PFSK-1 (cell line): Measurements from ENCODE around the gene MPST.

ENCODE experiments used
- FOXP2 ChIP-seq: optimal IDR thresholded peaks from 2 replicates; pipeline ENCODE3; 2011; ENCODE audit warnings: borderline replicate concordance, control low read depth, inconsistent platforms; ENCODE audit not compliant: insufficient read depth; ENCODE audit errors: extremely low read length, extremely low read depth
- POLR2AphosphoS5 ChIP-seq: IDR thresholded peaks from 2 replicates; pipeline ENCODE4 v1.6.1; 2012; ENCODE audit warnings: low read depth, mild to moderate bottlenecking, control low read depth, low read length, moderate library complexity
- SIN3A ChIP-seq: IDR thresholded peaks from 2 replicates; pipeline ENCODE4 v1.6.1; 2012; ENCODE audit warnings: mild to moderate bottlenecking, low read length, moderate library complexity, borderline replicate concordance; ENCODE audit not compliant: insufficient read depth
- TAF1 ChIP-seq: IDR thresholded peaks from 2 replicates; pipeline ENCODE4 v1.6.1; 2012; ENCODE audit warnings: low read length, control low read depth, borderline replicate concordance; ENCODE audit not compliant: insufficient read depth
- TF ChIP-seq, protein P1 (sequence below), 2 experiments: IDR thresholded peaks; 2 replicates each; pipeline versions ENCODE4 v1.6.1 to v1.8.0; 2011 to 2012; ENCODE audit warnings: low read depth in 2 of 2, low read length in 2 of 2, control low read depth in 1 of 2, inconsistent platforms in 1 of 2, mild to moderate bottlenecking in 1 of 2, moderate library complexity in 1 of 2; ENCODE audit not compliant: insufficient read depth in 1 of 2

The MPST gene

GRCh38 chr22:37059876-37060449, 40.4 kb downstream of the MPST start:
- TF ChIP-seq SIN3A (no peak), POLR2AphosphoS5 (no peak), FOXP2 (no peak), TAF1 (no peak)
- TF ChIP-seq, protein P1, sequence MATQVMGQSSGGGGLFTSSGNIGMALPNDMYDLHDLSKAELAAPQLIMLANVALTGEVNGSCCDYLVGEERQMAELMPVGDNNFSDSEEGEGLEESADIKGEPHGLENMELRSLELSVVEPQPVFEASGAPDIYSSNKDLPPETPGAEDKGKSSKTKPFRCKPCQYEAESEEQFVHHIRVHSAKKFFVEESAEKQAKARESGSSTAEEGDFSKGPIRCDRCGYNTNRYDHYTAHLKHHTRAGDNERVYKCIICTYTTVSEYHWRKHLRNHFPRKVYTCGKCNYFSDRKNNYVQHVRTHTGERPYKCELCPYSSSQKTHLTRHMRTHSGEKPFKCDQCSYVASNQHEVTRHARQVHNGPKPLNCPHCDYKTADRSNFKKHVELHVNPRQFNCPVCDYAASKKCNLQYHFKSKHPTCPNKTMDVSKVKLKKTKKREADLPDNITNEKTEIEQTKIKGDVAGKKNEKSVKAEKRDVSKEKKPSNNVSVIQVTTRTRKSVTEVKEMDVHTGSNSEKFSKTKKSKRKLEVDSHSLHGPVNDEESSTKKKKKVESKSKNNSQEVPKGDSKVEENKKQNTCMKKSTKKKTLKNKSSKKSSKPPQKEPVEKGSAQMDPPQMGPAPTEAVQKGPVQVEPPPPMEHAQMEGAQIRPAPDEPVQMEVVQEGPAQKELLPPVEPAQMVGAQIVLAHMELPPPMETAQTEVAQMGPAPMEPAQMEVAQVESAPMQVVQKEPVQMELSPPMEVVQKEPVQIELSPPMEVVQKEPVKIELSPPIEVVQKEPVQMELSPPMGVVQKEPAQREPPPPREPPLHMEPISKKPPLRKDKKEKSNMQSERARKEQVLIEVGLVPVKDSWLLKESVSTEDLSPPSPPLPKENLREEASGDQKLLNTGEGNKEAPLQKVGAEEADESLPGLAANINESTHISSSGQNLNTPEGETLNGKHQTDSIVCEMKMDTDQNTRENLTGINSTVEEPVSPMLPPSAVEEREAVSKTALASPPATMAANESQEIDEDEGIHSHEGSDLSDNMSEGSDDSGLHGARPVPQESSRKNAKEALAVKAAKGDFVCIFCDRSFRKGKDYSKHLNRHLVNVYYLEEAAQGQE (IDR thresholded peaks at IDR 0.05; ENCODE audit: insufficient read depth in 1 of 2, low read depth in 2 of 2, low read length in 2 of 2), result no peak

- TF ChIP-seq, protein P1 (IDR thresholded peaks at IDR 0.05; ENCODE audit: insufficient read depth in 1 of 2, low read depth in 2 of 2, low read length in 2 of 2), result no peak
- no peak for TF ChIP-seq TAF1
- TF ChIP-seq POLR2AphosphoS5, result no peak
- no peak for TF ChIP-seq FOXP2
- no peak for TF ChIP-seq SIN3A
Observed at GRCh38 chr22:37060801-37061610, 41.5 kb downstream of the MPST start.

DNA sequence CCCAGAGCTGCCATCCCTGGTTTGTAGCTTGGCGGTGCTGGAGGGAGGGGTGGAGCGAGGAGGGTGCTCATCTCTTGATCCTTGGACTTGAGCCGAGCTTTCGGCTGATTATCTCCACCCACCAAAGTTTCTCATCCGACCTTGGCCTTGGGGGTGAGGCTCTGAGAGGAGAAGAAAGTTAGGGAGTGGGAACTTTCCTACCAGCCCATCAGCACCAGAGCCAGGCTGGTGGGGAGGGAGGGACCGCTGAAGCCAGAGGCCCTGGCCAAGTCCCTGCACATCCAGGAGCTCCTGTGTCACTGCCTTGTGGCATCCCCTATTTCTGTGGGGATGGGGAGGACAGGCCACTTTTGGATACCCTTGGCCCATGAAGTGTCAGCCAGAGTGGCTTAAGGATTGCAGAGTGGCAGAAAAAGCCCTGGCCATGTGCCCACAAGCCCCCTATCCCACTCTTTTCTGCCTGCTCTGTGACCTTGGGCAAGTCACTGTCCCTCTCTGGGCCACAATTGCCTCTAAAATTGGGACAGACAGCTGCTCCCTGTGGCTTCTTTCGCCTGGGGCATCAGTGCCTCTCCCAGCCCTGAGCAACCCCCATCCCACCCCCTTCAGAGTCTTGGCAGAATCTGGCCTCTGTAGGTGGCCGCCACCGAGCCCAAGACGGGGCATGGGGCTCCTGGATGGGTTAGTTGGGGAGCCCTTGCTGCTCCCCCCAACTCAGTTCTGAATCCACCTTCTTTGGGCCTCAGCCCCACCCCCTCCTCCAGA, 42.3 kb downstream of the MPST start:
- TF ChIP-seq TAF1 (no peak), POLR2AphosphoS5 (no peak), SIN3A (no peak), FOXP2 (no peak)
- TF ChIP-seq, protein P1 (IDR thresholded peaks at IDR 0.05; ENCODE audit: insufficient read depth in 1 of 2, low read depth in 2 of 2, low read length in 2 of 2), result no peak

DNA sequence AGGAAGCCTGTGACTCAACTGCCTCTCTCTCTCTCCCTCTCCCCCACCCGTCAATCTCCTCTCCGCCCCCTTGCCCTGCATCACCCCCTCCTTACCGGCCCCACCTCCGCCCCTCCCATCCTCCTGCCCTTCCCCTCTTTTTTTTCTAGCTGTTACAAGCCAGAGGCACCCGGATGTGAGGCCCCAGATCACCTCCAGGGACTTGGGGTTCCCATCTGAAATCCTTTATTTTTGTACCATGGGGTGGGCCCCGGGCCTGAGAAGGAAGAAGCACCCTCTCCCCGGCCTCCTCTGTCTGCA, 42.8 kb downstream of the MPST start:
- TF ChIP-seq SIN3A (no peak), TAF1 (no peak), FOXP2 (no peak), POLR2AphosphoS5 (no peak)
- TF ChIP-seq, protein P1 (IDR thresholded peaks at IDR 0.05; ENCODE audit: insufficient read depth in 1 of 2, low read depth in 2 of 2, low read length in 2 of 2), result no peak
